B cell (primary cell): ENCODE results near the gene CCDC6.

Experiments used
- CTCF ChIP-seq: fragments of 200-600 bp; IDR thresholded peaks from one replicate; pipeline ENCODE4 v1.8.0; 2022; ENCODE audit warnings: antibody characterized with exemption, mild to moderate bottlenecking
- EZH2 ChIP-seq: IDR thresholded peaks from 2 replicates; pipeline ENCODE4 v1.6.1; 2012; ENCODE audit warnings: borderline replicate concordance, low read depth, mild to moderate bottlenecking, moderate library complexity, low read length; ENCODE audit not compliant: insufficient read depth, poor library complexity, severe bottlenecking

DNA sequence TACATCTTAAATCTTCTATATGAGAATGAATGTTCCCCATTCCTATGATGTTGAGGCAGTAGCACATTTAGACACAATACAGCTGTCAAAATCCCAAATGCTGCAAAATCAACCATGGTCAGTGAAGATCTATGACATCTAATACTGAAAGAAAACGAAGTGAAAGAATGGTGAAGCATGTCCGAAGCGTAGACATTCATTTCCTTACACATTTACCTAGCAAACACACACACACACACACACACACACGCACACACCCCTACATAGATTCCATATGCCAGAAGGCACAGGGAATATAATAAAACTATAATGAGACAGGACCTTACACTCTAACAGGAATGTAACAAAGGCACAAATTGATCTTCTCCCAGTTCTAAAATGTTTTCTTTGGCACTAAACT lies 32.5 kb downstream of the CCDC6 start:
- no peak for TF ChIP-seq EZH2
- TF ChIP-seq CTCF, result no peak
